Astrocyte (in vitro differentiated cells and primary cell): ENCODE measurements around the gene GPX3. TPM values are rescaled to one million over a fixed set of nuclear protein-coding genes. Genes with fewer than 3 reads are reported as not detected.
A peak's percentile ranks its signal among the peaks of the same experiment; 100 is the strongest.

Source experiments
- DNase-seq: peaks from one replicate; pipeline ENCODE4 v3.0.0-alpha.2; 2010; ENCODE audit warnings: low read depth
- FAIRE-seq: peaks from 2 replicates; lab custom pipeline; 2011; peaks lifted over from hg19 to GRCh38; lab: Jason Lieb, UNC
- H2AFZ ChIP-seq: 2 replicates; pipeline ENCODE4 v1.6.0; 2012; ENCODE audit warnings: low read depth, low read length, inconsistent platforms
- H3K27ac ChIP-seq: 2 replicates; pipeline ENCODE4 v1.5.1; 2011; ENCODE audit warnings: low read depth, low read length, inconsistent platforms
- H3K27me3 ChIP-seq: 2 replicates; pipeline ENCODE4 v1.6.0; 2011; ENCODE audit warnings: low read length, inconsistent platforms; ENCODE audit not compliant: insufficient read depth
- H3K36me3 ChIP-seq: 2 replicates; pipeline ENCODE4 v1.5.1; 2011; ENCODE audit warnings: low read length, inconsistent platforms; ENCODE audit not compliant: insufficient read depth
- H3K4me1 ChIP-seq: 2 replicates; pipeline ENCODE4 v1.5.1; 2011; ENCODE audit warnings: low read length, inconsistent platforms; ENCODE audit not compliant: insufficient read depth
- H3K4me2 ChIP-seq: 2 replicates; pipeline ENCODE4 v1.6.0; 2012; ENCODE audit warnings: low read length, inconsistent platforms
- H3K4me3 ChIP-seq: 2 replicates; pipeline ENCODE4 v1.5.1; 2011; ENCODE audit warnings: low read depth, mild to moderate bottlenecking, low read length, inconsistent platforms; ENCODE audit not compliant: insufficient read depth
- H3K79me2 ChIP-seq: 2 replicates; pipeline ENCODE4 v1.6.0; 2012; ENCODE audit warnings: mild to moderate bottlenecking, low read length, inconsistent platforms; ENCODE audit not compliant: insufficient read depth
- H3K9ac ChIP-seq: 2 replicates; pipeline ENCODE4 v1.6.0; 2012; ENCODE audit warnings: mild to moderate bottlenecking, low read length, inconsistent platforms
- H3K9me3 ChIP-seq: 2 replicates; pipeline ENCODE4 v1.5.1; 2012; ENCODE audit warnings: low read depth, mild to moderate bottlenecking, low read length, inconsistent platforms; ENCODE audit not compliant: insufficient read depth
- H4K20me1 ChIP-seq: 2 replicates; pipeline ENCODE4 v1.6.0; 2012; ENCODE audit warnings: low read length, inconsistent platforms; ENCODE audit not compliant: insufficient read depth
- H3K27ac Mint-ChIP-seq: one replicate; pipeline ENCODE4 v1.8.0; 2021; ENCODE audit warnings: mild to moderate bottlenecking, mixed read lengths; ENCODE audit not compliant: unreplicated experiment
- H3K27me3 Mint-ChIP-seq: one replicate; pipeline ENCODE4 v1.8.0; 2021; ENCODE audit warnings: low read depth, mixed read lengths; ENCODE audit not compliant: unreplicated experiment
- H3K36me3 Mint-ChIP-seq: one replicate; pipeline ENCODE4 v1.8.0; 2021; ENCODE audit warnings: low read depth, mixed read lengths; ENCODE audit not compliant: unreplicated experiment
- H3K4me1 Mint-ChIP-seq: one replicate; pipeline ENCODE4 v1.8.0; 2021; ENCODE audit warnings: low read depth, mixed read lengths; ENCODE audit not compliant: unreplicated experiment
- H3K4me3 Mint-ChIP-seq: one replicate; pipeline ENCODE4 v1.8.0; 2021; ENCODE audit warnings: mild to moderate bottlenecking, moderate library complexity, mixed read lengths; ENCODE audit not compliant: unreplicated experiment
- H3K9me3 Mint-ChIP-seq: one replicate; pipeline ENCODE4 v1.8.0; 2021; ENCODE audit warnings: mild to moderate bottlenecking, mixed read lengths; ENCODE audit not compliant: unreplicated experiment
- CTCF ChIP-seq: IDR thresholded peaks from 2 replicates; pipeline ENCODE4 v1.5.1; 2011; ENCODE audit warnings: low read depth, mild to moderate bottlenecking, inconsistent platforms, low read length, moderate library complexity; ENCODE audit not compliant: insufficient read depth
- EZH2 ChIP-seq: IDR thresholded peaks from 2 replicates; pipeline ENCODE4 v1.6.1; 2012; ENCODE audit warnings: mild to moderate bottlenecking, low read length, inconsistent platforms; ENCODE audit not compliant: insufficient read depth
- total RNA-seq: library from RNA; stranded (reverse); gene quantifications from 2 replicates; pipeline ENCODE4 v1.2.1, GENCODE V29; 2021

GPX3 gene
- total RNA-seq, 1 donor from 2014 or later = 15.6 TPM

GRCh38 chr5:151047814-151048425 is 27.5 kb downstream of the GPX3 start:
- H3K9me3 ChIP-seq = no peaks in the 10 kb centered on the region
- H3K36me3 ChIP-seq = peaks cover 28% of the 10 kb centered on the region
- Mint-ChIP-seq H3K9me3 (no peaks in the 10 kb centered on the region), H3K4me1 (peaks cover 11% of the 10 kb centered on the region), H3K4me3 (no peak overlapping the region), H3K27me3 (no peaks in the 10 kb centered on the region), H3K36me3 (peaks cover 18% of the 10 kb centered on the region), H3K27ac (no peak overlapping the region)
- no peak for DNase-seq
- no peak overlapping the region for H2AFZ ChIP-seq
- H3K4me2 ChIP-seq = no peak overlapping the region
- H3K27me3 ChIP-seq = no peaks in the 10 kb centered on the region
- peaks cover 7% of the 10 kb centered on the region for H3K4me1 ChIP-seq
- TF ChIP-seq CTCF (peak; percentile 63), EZH2 (no peak)
- FAIRE-seq = no peak
- H3K27ac ChIP-seq = no peak overlapping the region
- no peak overlapping the region for H3K9ac ChIP-seq
- H3K79me2 ChIP-seq = no peaks in the 10 kb centered on the region
- peaks cover 45% of the 10 kb centered on the region for H4K20me1 ChIP-seq
- H3K4me3 ChIP-seq = no peak overlapping the region

GRCh38 chr5:151048526-151048925 is 28.1 kb downstream of the GPX3 start:
- DNase-seq (no peak), FAIRE-seq (no peak)
- TF ChIP-seq CTCF (peak; percentile 26), EZH2 (no peak)
- Mint-ChIP-seq H3K27ac (no peak overlapping the region), H3K36me3 (peaks cover 14% of the 10 kb centered on the region), H3K9me3 (peaks cover 2% of the 10 kb centered on the region), H3K27me3 (no peaks in the 10 kb centered on the region), H3K4me1 (peaks cover 11% of the 10 kb centered on the region), H3K4me3 (no peak overlapping the region)
- no peak overlapping the region for H3K4me3 ChIP-seq
- H3K4me1 ChIP-seq = peaks cover 7% of the 10 kb centered on the region
- H4K20me1 ChIP-seq = peaks cover 41% of the 10 kb centered on the region
- no peak overlapping the region for H3K27ac ChIP-seq
- no peak overlapping the region for H3K9ac ChIP-seq
- no peak overlapping the region for H2AFZ ChIP-seq
- H3K9me3 ChIP-seq = no peaks in the 10 kb centered on the region
- H3K36me3 ChIP-seq = peaks cover 26% of the 10 kb centered on the region
- no peaks in the 10 kb centered on the region for H3K79me2 ChIP-seq
- H3K27me3 ChIP-seq = no peaks in the 10 kb centered on the region
- H3K4me2 ChIP-seq = no peak overlapping the region
